GM19468 (cell line): ENCODE data around the gene CACNB1.
A peak's percentile ranks its signal among the peaks of the same experiment; 100 is the strongest.

ENCODE experiments used
- ATAC-seq: cut with Tn5 transposase; IDR thresholded peaks from one replicate; pipeline ENCODE4 v1.9.1; 2021; ENCODE audit warnings: mild to moderate bottlenecking, moderate library complexity, moderate number of reproducible peaks; ENCODE audit not compliant: unreplicated experiment; ENCODE audit errors: extremely low read depth

CACNB1 gene

GRCh38 chr17:39225959-39226683 is 28.7 kb upstream of the CACNB1 start:
- ATAC-seq: no peak

GRCh38 chr17:39225308-39225958 is 28.0 kb upstream of the CACNB1 start, which contains the start of gene STAC2:
Gene STAC2 (minus strand): TSS chr17:39225945. CDS start chr17:39225502, 443 bp downstream.
- no peak for ATAC-seq

- ATAC-seq: no peak
These were observed 27.4 kb upstream of the CACNB1 start for GRCh38 chr17:39224778-39225307.

GRCh38 chr17:39223907-39224777 is 26.7 kb upstream of the CACNB1 start:
- ATAC-seq: no peak

GRCh38 chr17:39222866-39223834 is 25.7 kb upstream of the CACNB1 start:
- no peak for ATAC-seq

GRCh38 chr17:39222151-39222550 is 24.7 kb upstream of the CACNB1 start:
- no peak for ATAC-seq

GRCh38 chr17:39221572-39221971 is 24.1 kb upstream of the CACNB1 start:
- no peak for ATAC-seq

- ATAC-seq: no peak
These were observed 22.2 kb upstream of the CACNB1 start for GRCh38 chr17:39219647-39220154.

GRCh38 chr17:39218906-39219305 is 21.4 kb upstream of the CACNB1 start:
- no peak for ATAC-seq

- no peak for ATAC-seq
These were observed 20.4 kb upstream of the CACNB1 start for GRCh38 chr17:39217734-39218369.

GRCh38 chr17:39213852-39214251 is 16.4 kb upstream of the CACNB1 start:
- no peak for ATAC-seq

GRCh38 chr17:39212841-39213480 is 15.5 kb upstream of the CACNB1 start:
- ATAC-seq: no peak

GRCh38 chr17:39212195-39212810 is 14.8 kb upstream of the CACNB1 start:
- ATAC-seq: no peak

GRCh38 chr17:39210093-39210434 is 12.6 kb upstream of the CACNB1 start:
- no peak for ATAC-seq

GRCh38 chr17:39209317-39210092 is 12.0 kb upstream of the CACNB1 start:
- no peak for ATAC-seq

GRCh38 chr17:39208893-39209292 is 11.4 kb upstream of the CACNB1 start:
- ATAC-seq: peak; percentile 83

- ATAC-seq: no peak
These were observed 10.7 kb upstream of the CACNB1 start for GRCh38 chr17:39208136-39208535.
